ENCODE data around the gene CPLANE1.

The CPLANE1 gene

GRCh38 chr5:37251665-37252064 is 2.5 kb upstream of the CPLANE1 start:
- no peak for TF ChIP-seq CTCF (IDR thresholded peaks at IDR 0.05; ENCODE audit: low read depth, low read length)
- DNase-seq (ENCODE audit: extremely low read depth, low read depth) = no peak

DNA sequence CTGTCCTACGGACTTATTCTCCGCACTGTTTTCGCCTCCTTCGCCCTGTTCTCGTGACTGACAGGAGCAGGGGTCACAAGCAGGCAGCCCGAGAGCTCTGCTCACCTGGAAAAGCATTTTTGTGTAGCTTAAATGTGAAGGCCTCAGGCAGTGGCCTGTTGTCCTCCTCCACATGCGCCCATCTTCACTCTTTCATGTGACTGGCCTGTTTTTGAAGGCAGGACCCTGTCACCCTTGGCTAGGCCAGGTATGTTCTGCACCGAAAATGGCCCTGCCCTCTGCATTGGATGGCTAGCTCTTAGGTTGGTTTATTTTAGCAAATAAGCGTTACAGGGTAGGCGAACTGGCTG is 614 bp upstream of the CPLANE1 start:
- TF ChIP-seq CTCF (IDR thresholded peaks at IDR 0.05; ENCODE audit: low read depth, low read length) = no peak
- no peak for DNase-seq (ENCODE audit: extremely low read depth, low read depth)

DNA sequence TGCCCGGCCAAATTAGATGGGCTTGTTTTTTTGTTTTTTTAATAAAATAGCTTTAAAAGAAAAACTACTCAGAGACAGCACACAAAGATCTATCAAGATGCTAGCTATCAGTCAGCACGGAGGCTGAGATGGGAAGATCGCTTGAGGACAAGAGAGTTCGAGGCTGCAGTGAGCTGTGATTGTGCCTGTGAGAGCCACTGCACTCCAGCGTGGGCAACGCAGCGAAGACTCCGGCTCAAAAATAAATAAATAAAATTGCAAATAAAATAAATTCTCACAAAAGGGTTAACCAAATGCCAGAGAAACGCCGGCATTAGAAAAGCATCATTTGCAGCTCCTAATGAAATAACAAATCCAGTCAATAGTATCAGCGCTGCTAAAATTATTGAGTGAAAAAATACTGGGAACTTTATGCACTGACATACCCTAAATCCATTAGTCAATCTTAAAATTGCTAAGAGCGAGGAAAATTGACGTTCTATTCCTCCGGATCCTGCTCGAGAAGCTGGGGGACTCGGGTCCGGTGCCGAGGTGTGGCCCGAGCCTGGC is 681 bp downstream of the CPLANE1 start:
- no peak for TF ChIP-seq CTCF (IDR thresholded peaks at IDR 0.05; ENCODE audit: low read depth, low read length)
- DNase-seq (ENCODE audit: extremely low read depth, low read depth) = no peak

DNA sequence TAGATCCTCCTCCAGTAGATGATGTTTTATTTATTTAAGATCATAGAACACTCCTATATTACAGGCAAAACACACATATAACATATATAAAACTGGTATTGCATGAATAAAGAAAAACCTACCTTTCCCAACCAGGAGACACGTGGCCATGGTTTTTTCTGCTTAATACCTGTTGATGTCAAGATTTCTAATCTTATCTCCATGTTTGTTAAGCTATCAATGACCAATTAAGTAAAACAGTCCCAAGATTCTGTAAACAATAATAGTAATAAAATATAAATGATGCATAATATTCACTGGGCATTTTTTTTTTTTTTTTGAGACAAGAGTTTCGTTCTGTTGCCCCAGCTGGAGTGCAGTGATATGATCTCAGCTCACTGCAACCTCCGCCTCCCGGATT is 1.7 kb downstream of the CPLANE1 start:
- DNase-seq (ENCODE audit: extremely low read depth, low read depth) = no peak
- TF ChIP-seq CTCF (IDR thresholded peaks at IDR 0.05; ENCODE audit: low read depth, low read length) = no peak

DNA sequence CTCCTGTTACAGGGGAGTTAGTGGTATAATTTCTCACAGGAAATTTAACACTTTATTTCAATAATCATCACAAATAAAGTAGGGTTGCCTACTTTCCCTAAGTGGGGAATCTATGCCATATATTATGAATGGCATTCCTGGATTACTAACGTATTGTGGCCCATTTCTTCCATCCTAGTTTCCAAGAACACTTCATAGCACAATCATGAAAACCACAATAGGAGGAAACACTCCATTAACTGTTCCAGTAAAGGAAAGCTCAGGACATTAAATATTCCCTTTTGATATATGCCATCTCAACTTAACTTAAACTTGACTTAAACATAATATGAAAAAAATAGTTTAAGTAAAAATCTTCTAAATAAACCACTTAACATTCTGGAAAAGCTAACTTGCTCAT is 2.1 kb downstream of the CPLANE1 start:
- no peak for TF ChIP-seq CTCF (IDR thresholded peaks at IDR 0.05; ENCODE audit: low read depth, low read length)

DNA sequence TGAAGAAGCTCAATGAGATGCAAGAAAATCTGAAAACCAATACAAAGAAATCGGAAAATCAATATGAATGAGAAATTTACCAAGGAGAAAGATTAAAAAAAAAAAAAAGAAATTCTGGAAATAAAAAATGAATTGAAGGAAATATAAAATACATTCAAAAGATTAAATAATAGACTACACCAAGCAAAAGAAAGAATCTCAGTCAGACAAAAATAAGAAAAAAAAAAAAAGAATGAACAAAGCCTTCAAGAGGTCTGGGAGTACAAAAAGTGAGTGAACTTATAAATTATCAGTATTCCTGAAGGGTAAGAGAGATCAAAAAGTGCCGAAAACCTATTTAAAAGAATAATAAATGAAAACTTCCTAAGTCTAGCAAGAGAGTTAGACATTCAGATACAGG is 14.9 kb downstream of the CPLANE1 start:
- no peak for DNase-seq (ENCODE audit: extremely low read depth, low read depth)
- no peak for TF ChIP-seq CTCF (IDR thresholded peaks at IDR 0.05; ENCODE audit: low read depth, low read length)

More for the DNA sequence above, 2.1 kb downstream of the CPLANE1 start:
- no peak for DNase-seq (ENCODE audit: extremely low read depth, low read depth)

DNA sequence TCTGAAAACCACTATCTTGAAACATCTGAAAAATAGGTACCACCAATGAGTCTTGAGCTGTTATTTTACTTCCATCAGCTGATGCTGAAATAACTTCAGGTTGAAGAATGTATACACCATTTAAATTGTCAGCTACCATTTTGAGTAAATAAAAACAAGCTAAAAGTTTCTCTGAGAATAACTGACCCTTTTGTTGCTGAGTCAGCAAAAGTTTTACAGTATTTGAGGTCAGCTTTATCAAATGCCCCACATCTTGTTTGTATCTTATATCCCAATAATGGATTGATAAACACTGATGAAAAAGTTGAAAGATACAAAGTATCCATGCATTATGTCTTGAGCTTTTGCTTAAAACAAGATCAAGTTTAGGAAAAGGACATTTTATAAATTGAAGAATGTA is 22.8 kb downstream of the CPLANE1 start:
- no peak for TF ChIP-seq CTCF (IDR thresholded peaks at IDR 0.05; ENCODE audit: low read depth, low read length)
- no peak for DNase-seq (ENCODE audit: extremely low read depth, low read depth)

All from AG09319 (cell line).